Naive thymus-derived CD4-positive, alpha-beta T cell (primary cell): ENCODE measurements around the gene SVOP. TPM values are rescaled to one million over a fixed set of nuclear protein-coding genes. Genes with fewer than 3 reads are reported as not detected.

Experiments used
- ATAC-seq: fragments of 150-1000 bp; cut with Tn5 transposase; 2 replicates; pipeline ENCODE4 v1.10.0; 2021; ENCODE audit warnings: mild to moderate bottlenecking, moderate library complexity
- CTCF ChIA-PET: fragments of 350-600 bp; sonication (Branson Sonifier 250); formaldehyde crosslinking; loops from one replicate; lab custom pipeline; 2021; ENCODE audit warnings: antibody characterized with exemption; lab: Charles Lee
- POLR2A ChIA-PET: fragments of 350-600 bp; sonication (Branson Sonifier 250); formaldehyde crosslinking; loops from one replicate; lab custom pipeline; 2021; ENCODE audit warnings: antibody characterized with exemption, inconsistent platforms; lab: Charles Lee
- DNase-seq, 9 donors: peaks; one replicate each; pipeline versions ENCODE4 v3.0.0 to v3.0.0-alpha.2; 2020 to 2022; ENCODE audit warnings: mixed read lengths in 1 of 9
- H3K27ac ChIP-seq: one replicate; pipeline ENCODE4 v1.7.0; 2013; ENCODE audit warnings: mild to moderate bottlenecking, low read depth, low read length, moderate library complexity
- H3K27me3 ChIP-seq, 2 donors: one replicate each; pipeline ENCODE4 v1.7.0; 2013; ENCODE audit warnings: low read length in 2 of 2, mild to moderate bottlenecking in 2 of 2, moderate library complexity in 2 of 2; ENCODE audit not compliant: control insufficient read depth in 2 of 2, insufficient read depth in 2 of 2
- H3K36me3 ChIP-seq, 3 experiments: 1 replicate in 2 of 3; 2 replicates in 1 of 3; pipeline ENCODE4 v1.7.0; 2013; ENCODE audit warnings: low read length in 3 of 3, mild to moderate bottlenecking in 3 of 3, moderate library complexity in 1 of 3; ENCODE audit not compliant: insufficient read depth in 3 of 3, control insufficient read depth in 2 of 3
- H3K4me1 ChIP-seq, 2 donors: one replicate each; pipeline ENCODE4 v1.7.0; 2013; ENCODE audit warnings: low read length in 2 of 2, mild to moderate bottlenecking in 2 of 2, moderate library complexity in 1 of 2; ENCODE audit not compliant: control insufficient read depth in 2 of 2, insufficient read depth in 2 of 2
- H3K4me3 ChIP-seq: 2 replicates; pipeline ENCODE4 v1.7.0; 2013; ENCODE audit warnings: mild to moderate bottlenecking, low read length
- H3K9me3 ChIP-seq, 3 experiments: 1 replicate in 2 of 3; 2 replicates in 1 of 3; pipeline ENCODE4 v1.7.0; 2013; ENCODE audit warnings: low read length in 3 of 3; ENCODE audit not compliant: control insufficient read depth in 2 of 3
- H3K27ac Mint-ChIP-seq, 9 donors: one replicate each; pipeline ENCODE4 v1.8.0; 2020 to 2022; ENCODE audit warnings: mixed read lengths in 9 of 9, mild to moderate bottlenecking in 8 of 9, moderate library complexity in 5 of 9, inconsistent platforms in 2 of 9
- H3K27me3 Mint-ChIP-seq, 5 donors: one replicate each; pipeline ENCODE4 v1.8.0; 2021 to 2022; ENCODE audit warnings: mixed read lengths in 5 of 5, mild to moderate bottlenecking in 1 of 5
- H3K36me3 Mint-ChIP-seq, 5 donors: one replicate each; pipeline ENCODE4 v1.8.0; 2020 to 2022; ENCODE audit warnings: mixed read lengths in 5 of 5, mild to moderate bottlenecking in 3 of 5, inconsistent platforms in 1 of 5
- H3K4me1 Mint-ChIP-seq, 7 donors: one replicate each; pipeline ENCODE4 v1.8.0; 2020 to 2022; ENCODE audit warnings: mixed read lengths in 7 of 7, mild to moderate bottlenecking in 3 of 7, inconsistent platforms in 1 of 7
- H3K4me3 Mint-ChIP-seq, 10 donors: one replicate each; pipeline ENCODE4 v1.8.0; 2020 to 2022; ENCODE audit warnings: mild to moderate bottlenecking in 10 of 10, mixed read lengths in 10 of 10, moderate library complexity in 6 of 10, inconsistent platforms in 2 of 10
- H3K9me3 Mint-ChIP-seq, 11 donors: one replicate each; pipeline ENCODE4 v1.8.0; 2020 to 2022; ENCODE audit warnings: mixed read lengths in 11 of 11, mild to moderate bottlenecking in 4 of 11, inconsistent platforms in 1 of 11, moderate library complexity in 1 of 11
- intact Hi-C, 2 donors: fragments of 100-400 bp; cut with micrococcal nuclease; formaldehyde crosslinking; loops; one replicate each; pipeline ENCODE4 v1.15.1; 2023
- polyA plus RNA-seq, 2 donors: library from polyadenylated mRNA; unstranded; fragments of 300-500 nt; fragmentation: Illumina TruSeq; gene quantifications; one replicate each; pipeline ENCODE4 v1.2.3, GENCODE V29; 2021
- total RNA-seq, 6 experiments: library from RNA in 5 of 6; stranded (reverse) in 5 of 6; gene quantifications; 1 replicate in 5 of 6; 2 replicates in 1 of 6; pipeline ENCODE4 v1.2.3 and lab custom pipeline; 2021 to 2026

The SVOP gene
- total and polyA plus RNA-seq, 7 experiments from 2014 or later: not detected

- Histone ChIP-seq H3K27ac (no peak overlapping the region), H3K9me3 (no peaks in the 10 kb centered on the region), H3K36me3 (no peaks in the 10 kb centered on the region), H3K4me1 (no peaks in the 10 kb centered on the region), H3K4me3 (no peak overlapping the region), H3K27me3 (no peaks in the 10 kb centered on the region)
- Mint-ChIP-seq H3K4me1 (no peaks in the 10 kb centered on the region), H3K4me3 (no peak overlapping the region), H3K27me3 (peaks cover 0 to 18% (median 6%) of the 10 kb centered on the region in 5 donors), H3K27ac (no peak overlapping the region), H3K9me3 (no peaks in the 10 kb centered on the region), H3K36me3 (no peaks in the 10 kb centered on the region)
- ATAC-seq (no peak), DNase-seq (no peak)
- intact Hi-C loops: no loop called here
- ChIA-PET CTCF (interaction anchor here (1.8 kb wide), 1 partner anchor 9 kb away, joined by 4 read pairs; no protein-coding TSS in a partner anchor), POLR2A (no interaction called here)
These were observed 60.9 kb downstream of the SVOP start for GRCh38 chr12:108959748-108960655.

- peaks cover 0 to 6% (median 4%) of the 10 kb centered on the region in 7 donors for H3K4me1 Mint-ChIP-seq
- no peak for ATAC-seq
- no peak for DNase-seq
- ChIA-PET CTCF (interaction anchor here (0.7 kb wide), 1 partner anchor 1261 kb away, joined by 3 read pairs; no protein-coding TSS in a partner anchor), POLR2A (no interaction called here)
- no peak overlapping the region for H3K27ac ChIP-seq
- no peak overlapping the region for H3K4me3 Mint-ChIP-seq
- H3K36me3 Mint-ChIP-seq: no peaks in the 10 kb centered on the region
- intact Hi-C loops: no loop called here
- no peaks in the 10 kb centered on the region for H3K9me3 Mint-ChIP-seq
- no peaks in the 10 kb centered on the region for H3K36me3 ChIP-seq
- H3K4me1 ChIP-seq: no peaks in the 10 kb centered on the region
- H3K4me3 ChIP-seq: no peak overlapping the region
- H3K27me3 ChIP-seq: no peaks in the 10 kb centered on the region
- H3K27me3 Mint-ChIP-seq: peaks cover 5 to 16% (median 8%) of the 10 kb centered on the region in 5 donors
- H3K27ac Mint-ChIP-seq: no peak overlapping the region
- no peaks in the 10 kb centered on the region for H3K9me3 ChIP-seq
These were observed 65.5 kb downstream of the SVOP start for GRCh38 chr12:108955225-108955835.

GRCh38 chr12:108950991-108951739, 69.7 kb downstream of the SVOP start:
- DNase-seq (peak; percentile 49 to 70 (median 63)), ATAC-seq (peak; percentile 94)
- POLR2A ChIA-PET: interaction anchor here (0.6 kb wide), 1 partner anchor 385 kb away, joined by 3 read pairs; no protein-coding TSS in a partner anchor
- Mint-ChIP-seq H3K36me3 (no peaks in the 10 kb centered on the region), H3K4me3 (no peak overlapping the region), H3K27ac (peak overlapping the region in 1 of 9 donors; percentile 4), H3K4me1 (peaks cover 0 to 6% (median 4%) of the 10 kb centered on the region in 7 donors), H3K27me3 (peaks cover 7 to 24% (median 17%) of the 10 kb centered on the region in 5 donors), H3K9me3 (peaks cover 2 to 10% (median 7%) of the 10 kb centered on the region in 11 donors)
- Histone ChIP-seq H3K4me3 (no peak overlapping the region), H3K27me3 (no peaks in the 10 kb centered on the region), H3K4me1 (no peaks in the 10 kb centered on the region), H3K27ac (no peak overlapping the region), H3K9me3 (no peaks in the 10 kb centered on the region), H3K36me3 (no peaks in the 10 kb centered on the region)
- CTCF ChIA-PET: interaction anchor here (0.7 to 1.0 kb wide), 7 partner anchors 9 to 286 kb away, joined by 3 to 7 read pairs (median 3); partner anchors contain the start of gene ALKBH2
- intact Hi-C loops: loop anchor here (1.0 kb wide), 8 partner anchors 67 to 434 kb away; partner anchors contain the start of gene ALKBH2 (in 2 of the 2)

GRCh38 chr12:108949976-108950375, 70.9 kb downstream of the SVOP start:
- ATAC-seq (no peak), DNase-seq (no peak)
- Histone ChIP-seq H3K27ac (no peak overlapping the region), H3K27me3 (no peaks in the 10 kb centered on the region), H3K9me3 (no peaks in the 10 kb centered on the region), H3K36me3 (no peaks in the 10 kb centered on the region), H3K4me1 (no peaks in the 10 kb centered on the region), H3K4me3 (no peak overlapping the region)
- H3K27me3 Mint-ChIP-seq: peaks cover 4 to 24% (median 17%) of the 10 kb centered on the region in 5 donors
- H3K36me3 Mint-ChIP-seq: no peaks in the 10 kb centered on the region
- POLR2A ChIA-PET: no interaction called here
- intact Hi-C loops: no loop called here
- H3K9me3 Mint-ChIP-seq: peaks cover 2 to 10% (median 7%) of the 10 kb centered on the region in 11 donors
- CTCF ChIA-PET: interaction anchor here (0.6 to 0.8 kb wide), 3 partner anchors 24 to 333 kb away, joined by 3 to 5 read pairs (median 3); no protein-coding TSS in a partner anchor
- H3K4me3 Mint-ChIP-seq: no peak overlapping the region
- peaks cover 0 to 6% (median 4%) of the 10 kb centered on the region in 7 donors for H3K4me1 Mint-ChIP-seq
- no peak overlapping the region for H3K27ac Mint-ChIP-seq

GRCh38 chr12:108948367-108948766, 72.5 kb downstream of the SVOP start:
- Histone ChIP-seq H3K9me3 (no peaks in the 10 kb centered on the region), H3K4me1 (no peaks in the 10 kb centered on the region), H3K36me3 (no peaks in the 10 kb centered on the region), H3K4me3 (no peak overlapping the region), H3K27me3 (no peaks in the 10 kb centered on the region), H3K27ac (no peak overlapping the region)
- intact Hi-C loops: no loop called here
- DNase-seq: no peak
- H3K4me3 Mint-ChIP-seq: no peak overlapping the region
- H3K4me1 Mint-ChIP-seq: peaks cover 0 to 6% (median 4%) of the 10 kb centered on the region in 7 donors
- ChIA-PET CTCF (no interaction called here), POLR2A (no interaction called here)
- no peaks in the 10 kb centered on the region for H3K36me3 Mint-ChIP-seq
- peaks cover 2 to 10% (median 7%) of the 10 kb centered on the region in 11 donors for H3K9me3 Mint-ChIP-seq
- H3K27ac Mint-ChIP-seq: no peak overlapping the region
- H3K27me3 Mint-ChIP-seq: peaks cover 4 to 20% (median 12%) of the 10 kb centered on the region in 5 donors
- ATAC-seq: peak; percentile 54

- CTCF ChIA-PET: interaction anchor here (0.6 kb wide), 1 partner anchor 26 kb away, joined by 3 read pairs; no protein-coding TSS in a partner anchor
- H3K27ac Mint-ChIP-seq: no peak overlapping the region
These were observed 73.8 kb downstream of the SVOP start for GRCh38 chr12:108947097-108947496.

More at GRCh38 chr12:108947097-108947496, 73.8 kb downstream of the SVOP start:
- POLR2A ChIA-PET: no interaction called here
- no peaks in the 10 kb centered on the region for H3K27me3 ChIP-seq
- no peaks in the 10 kb centered on the region for H3K4me1 ChIP-seq
- H3K4me3 Mint-ChIP-seq: no peak overlapping the region
- H3K9me3 Mint-ChIP-seq: peaks cover 2 to 10% (median 7%) of the 10 kb centered on the region in 11 donors
- ATAC-seq (no peak), DNase-seq (no peak)
- H3K4me1 Mint-ChIP-seq: peaks cover 0 to 6% (median 4%) of the 10 kb centered on the region in 7 donors
- H3K36me3 ChIP-seq: no peaks in the 10 kb centered on the region
- H3K27ac ChIP-seq: no peak overlapping the region
- intact Hi-C loops: no loop called here
- no peaks in the 10 kb centered on the region for H3K36me3 Mint-ChIP-seq
- H3K9me3 ChIP-seq: no peaks in the 10 kb centered on the region
- no peak overlapping the region for H3K4me3 ChIP-seq
- peaks cover 4 to 20% (median 12%) of the 10 kb centered on the region in 5 donors for H3K27me3 Mint-ChIP-seq
